NCI-H1436 treated with DMSO at 0.1 percent for 48 hours (cell line): ENCODE data around the gene AKR1B1.

Experiments used
- DNase-seq: peaks from one replicate; lab custom pipeline; 2025; lab: John Stamatoyannopoulos, UW

Gene AKR1B1

GRCh38 chr7:134415700-134416099 lies 43.2 kb downstream of the AKR1B1 start:
- DNase-seq: no peak

GRCh38 chr7:134414109-134414508 lies 44.8 kb downstream of the AKR1B1 start:
- DNase-seq: no peak

GRCh38 chr7:134407311-134407710 lies 51.6 kb downstream of the AKR1B1 start:
- DNase-seq: no peak

- DNase-seq: no peak
Observed at GRCh38 chr7:134406431-134406830, 52.5 kb downstream of the AKR1B1 start.

GRCh38 chr7:134405299-134405698 lies 53.6 kb downstream of the AKR1B1 start:
- DNase-seq: no peak

GRCh38 chr7:134403062-134403461 lies 55.8 kb downstream of the AKR1B1 start:
- DNase-seq: no peak

- no peak for DNase-seq
Observed at GRCh38 chr7:134400859-134401258, 58.0 kb downstream of the AKR1B1 start.

- DNase-seq: no peak
Observed at GRCh38 chr7:134396031-134396430, 62.9 kb downstream of the AKR1B1 start.

GRCh38 chr7:134395604-134396003 lies 63.3 kb downstream of the AKR1B1 start:
- no peak for DNase-seq

- DNase-seq: no peak
Observed at GRCh38 chr7:134394056-134394455, 64.8 kb downstream of the AKR1B1 start.
